GM11168 (cell line): ENCODE measurements around the gene LNPK.
"Not testable (repeated sequence)": the region's sequence is repeated elsewhere in the genome, so short reads cannot be mapped to it uniquely, and the experiment has no call there.

ENCODE experiments used
- in situ Hi-C: fragments of 300-500 bp; cut with MboI; formaldehyde crosslinking; loops from one replicate; pipeline ENCODE4 v1.12.0; 2022; ENCODE audit warnings: low sequenced_read_pairs; ENCODE audit not compliant: unreplicated experiment

LNPK gene

DNA sequence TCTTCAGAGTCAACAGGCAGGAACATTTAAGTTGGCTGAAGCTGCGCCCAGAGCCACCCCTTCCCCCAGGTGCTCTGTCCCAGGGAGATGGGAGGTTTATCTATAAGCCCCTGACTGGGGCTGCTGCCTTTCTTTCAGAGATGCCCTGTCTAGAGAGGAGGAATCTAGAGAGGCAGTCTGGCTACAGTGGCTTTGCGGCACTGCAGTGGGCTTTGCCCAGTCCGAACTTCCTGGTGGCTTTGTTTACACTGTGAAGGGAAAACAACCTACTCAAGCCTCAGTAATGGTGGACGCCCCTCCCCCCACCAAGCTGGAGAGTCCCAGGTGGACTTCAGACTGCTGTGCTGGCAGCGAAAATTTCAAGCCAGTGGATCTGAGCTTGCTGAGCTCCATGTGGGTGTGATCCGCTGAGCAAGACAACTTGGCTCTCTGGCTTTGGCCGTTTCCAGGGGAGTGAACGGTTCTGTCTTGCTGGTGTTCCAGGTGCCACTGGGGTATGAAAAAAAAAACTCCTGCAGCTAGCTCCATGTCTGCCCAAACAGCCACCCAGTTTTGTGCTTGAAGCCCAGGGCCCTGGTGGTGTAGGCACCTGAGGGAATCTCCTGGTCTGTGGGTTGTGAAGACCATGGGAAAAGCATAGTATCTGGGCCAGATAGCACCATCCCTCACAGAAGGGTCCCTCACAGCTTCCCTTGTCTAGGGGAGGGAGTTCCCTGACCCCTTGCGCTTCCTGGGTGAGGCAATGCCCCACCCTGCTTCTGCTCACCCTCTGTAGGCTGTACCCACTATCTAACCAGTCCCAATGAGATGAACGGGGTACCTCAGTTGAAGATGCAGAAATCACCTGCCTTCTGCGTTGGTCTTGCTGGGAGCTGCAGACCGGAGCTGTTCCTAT lies 88.0 kb downstream of the LNPK start:
- in situ Hi-C loops = not testable (repeated sequence)

DNA sequence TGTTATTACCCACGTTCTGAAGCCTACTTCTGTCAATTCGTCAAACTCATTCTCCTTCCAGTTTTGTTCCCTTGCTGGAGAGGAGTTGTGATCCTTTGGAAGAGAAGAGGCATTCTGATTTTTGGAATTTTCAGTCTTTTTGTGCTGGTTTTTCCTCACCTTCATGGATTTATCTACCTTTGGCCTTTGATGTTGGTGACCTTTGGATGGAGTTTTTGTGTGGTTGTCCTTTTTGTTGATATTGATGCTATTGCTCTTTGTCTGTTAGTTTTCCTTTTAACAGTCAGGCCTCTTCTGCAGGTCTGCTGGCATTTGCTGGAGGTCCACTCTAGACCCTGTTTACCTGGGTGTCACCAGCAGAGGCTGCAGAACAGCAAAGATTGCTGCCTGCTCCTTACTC lies 88.8 kb downstream of the LNPK start:
- in situ Hi-C loops = not testable (repeated sequence)

GRCh38 chr2:175904035-175904434 lies 98.0 kb downstream of the LNPK start:
- in situ Hi-C loops = no loop called here

DNA sequence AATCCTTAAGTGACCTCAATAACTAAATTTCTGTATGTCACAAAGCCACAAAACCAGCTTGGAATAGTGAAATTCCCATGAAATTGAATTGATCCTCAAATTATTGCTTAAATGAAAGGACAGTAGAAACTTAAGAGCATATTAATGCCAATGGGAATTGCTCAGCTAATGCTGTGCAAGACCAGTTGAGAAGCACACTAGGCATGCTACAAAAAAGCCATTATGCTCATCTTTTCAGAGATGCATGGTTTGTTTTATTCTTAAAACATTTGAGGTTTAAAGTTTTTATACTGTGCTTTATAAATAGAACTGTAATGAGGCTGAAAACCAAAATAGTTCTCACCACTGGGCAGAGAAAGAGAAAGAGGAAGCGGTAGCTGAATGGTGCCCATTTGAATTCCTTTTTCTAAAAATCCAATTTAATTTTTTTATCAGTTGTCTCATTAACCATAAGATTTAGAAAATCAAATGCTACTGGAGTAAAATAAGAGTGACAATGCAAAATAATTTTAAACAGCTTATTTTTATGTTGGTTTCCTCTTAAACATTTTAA lies 98.6 kb downstream of the LNPK start:
- in situ Hi-C loops = no loop called here

- in situ Hi-C loops = not testable (repeated sequence)
These were observed 106.1 kb downstream of the LNPK start for GRCh38 chr2:175895957-175896356.

DNA sequence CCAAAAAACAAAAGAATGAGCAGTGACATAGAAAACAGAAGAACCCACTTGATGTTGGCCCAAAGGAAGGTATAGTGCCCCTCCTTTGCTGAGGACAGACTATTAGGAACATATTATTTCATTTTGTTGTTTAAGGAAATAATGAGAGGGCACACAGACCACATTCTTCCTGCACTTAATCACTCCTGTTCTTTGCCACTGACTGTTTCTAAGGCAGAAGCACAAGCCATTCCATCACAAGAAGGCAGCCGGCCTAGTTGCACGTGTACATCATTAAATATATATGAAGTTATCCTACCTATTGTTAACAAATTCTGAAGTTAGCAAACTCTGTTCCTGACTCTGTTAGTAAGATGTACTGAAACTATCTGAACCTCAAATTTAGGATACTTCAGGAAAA lies 110.0 kb downstream of the LNPK start:
- in situ Hi-C loops = no loop called here

GRCh38 chr2:175890636-175891242 lies 111.3 kb downstream of the LNPK start:
- in situ Hi-C loops = no loop called here

GRCh38 chr2:175889701-175890302 lies 112.3 kb downstream of the LNPK start:
- in situ Hi-C loops = no loop called here

DNA sequence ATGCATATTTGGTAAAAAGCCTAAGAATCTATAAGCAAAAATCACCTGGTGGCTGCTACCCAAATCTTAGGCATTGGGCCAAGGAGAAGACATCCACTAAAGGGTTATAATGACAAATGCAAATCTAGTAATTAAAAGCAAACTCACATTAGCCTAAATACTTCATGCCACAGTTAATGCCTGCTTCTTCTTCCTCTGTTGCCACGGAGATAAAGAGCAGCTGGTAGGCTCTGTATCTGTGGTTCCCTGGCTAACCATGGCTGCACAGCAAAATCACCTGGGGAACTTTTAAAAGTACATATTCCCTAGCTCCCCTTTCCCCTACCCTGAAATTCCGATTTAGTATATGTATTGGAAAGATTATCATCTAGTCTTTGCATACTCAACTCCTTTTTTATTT lies 114.3 kb downstream of the LNPK start:
- in situ Hi-C loops = no loop called here

DNA sequence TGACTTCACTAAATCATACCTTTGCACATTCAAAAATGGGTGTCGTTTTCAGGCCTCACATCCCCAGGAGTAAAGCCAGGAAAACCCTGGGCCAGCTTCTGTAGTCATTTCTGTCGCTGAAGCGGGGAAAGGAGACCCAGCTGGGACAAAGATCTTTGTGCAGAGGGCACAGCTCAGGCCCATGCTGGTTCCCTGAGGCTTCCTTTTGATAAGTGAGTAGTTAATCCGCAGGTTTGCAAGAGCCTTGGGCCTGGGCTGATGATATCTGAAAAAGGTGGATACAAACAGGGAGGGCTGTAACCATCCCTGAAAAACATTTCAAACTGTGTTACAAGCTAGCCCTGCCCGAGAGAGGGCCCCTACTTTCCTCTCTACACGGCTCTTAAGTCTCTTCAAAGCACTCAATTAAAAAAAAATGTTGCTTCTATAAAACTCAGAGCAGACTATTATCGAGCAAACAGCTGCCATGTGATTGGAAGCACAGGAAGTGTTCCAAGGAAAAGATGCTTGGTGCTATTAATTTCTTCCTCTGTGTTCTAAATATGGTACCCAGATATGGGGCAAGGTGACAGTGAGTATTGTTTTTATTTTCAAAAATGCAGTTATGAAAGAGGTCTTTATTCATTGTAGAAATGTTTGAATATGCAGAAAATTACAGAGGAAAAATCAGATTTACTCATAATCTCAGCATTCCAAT lies 117.2 kb downstream of the LNPK start:
- in situ Hi-C loops = no loop called here

GRCh38 chr2:175883586-175884194 lies 118.4 kb downstream of the LNPK start:
- in situ Hi-C loops = no loop called here

DNA sequence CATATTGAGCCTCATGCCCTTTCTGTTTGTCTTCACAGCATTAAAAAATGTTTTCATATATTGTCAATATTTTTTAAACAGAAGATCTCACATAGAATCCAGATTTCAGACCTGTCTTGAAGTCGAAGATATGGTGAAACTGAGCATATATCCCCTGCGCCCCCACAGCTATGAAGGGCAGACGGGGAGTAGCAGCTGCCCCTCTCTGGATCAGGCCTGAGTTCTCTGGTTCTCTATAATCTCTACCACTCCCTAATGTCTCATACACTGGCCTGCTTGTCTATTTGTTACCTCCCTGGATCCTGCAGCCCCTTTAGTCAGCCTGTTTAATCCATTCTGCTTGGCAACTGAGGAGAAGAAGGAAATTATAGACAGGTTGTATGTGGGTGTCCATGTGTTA lies 122.4 kb downstream of the LNPK start:
- in situ Hi-C loops = no loop called here

- in situ Hi-C loops = no loop called here
These were observed 124.1 kb downstream of the LNPK start for GRCh38 chr2:175877845-175878544.

- in situ Hi-C loops = no loop called here
These were observed 127.8 kb downstream of the LNPK start for GRCh38 chr2:175874291-175874690.
